OCI-M2 (cell line): ENCODE data around the gene SDHB.

Experiments used
- DNase-seq: peaks from one replicate; lab custom pipeline; 2025; ENCODE audit not compliant: unreplicated experiment; lab: John Stamatoyannopoulos, UW

The SDHB gene

DNA sequence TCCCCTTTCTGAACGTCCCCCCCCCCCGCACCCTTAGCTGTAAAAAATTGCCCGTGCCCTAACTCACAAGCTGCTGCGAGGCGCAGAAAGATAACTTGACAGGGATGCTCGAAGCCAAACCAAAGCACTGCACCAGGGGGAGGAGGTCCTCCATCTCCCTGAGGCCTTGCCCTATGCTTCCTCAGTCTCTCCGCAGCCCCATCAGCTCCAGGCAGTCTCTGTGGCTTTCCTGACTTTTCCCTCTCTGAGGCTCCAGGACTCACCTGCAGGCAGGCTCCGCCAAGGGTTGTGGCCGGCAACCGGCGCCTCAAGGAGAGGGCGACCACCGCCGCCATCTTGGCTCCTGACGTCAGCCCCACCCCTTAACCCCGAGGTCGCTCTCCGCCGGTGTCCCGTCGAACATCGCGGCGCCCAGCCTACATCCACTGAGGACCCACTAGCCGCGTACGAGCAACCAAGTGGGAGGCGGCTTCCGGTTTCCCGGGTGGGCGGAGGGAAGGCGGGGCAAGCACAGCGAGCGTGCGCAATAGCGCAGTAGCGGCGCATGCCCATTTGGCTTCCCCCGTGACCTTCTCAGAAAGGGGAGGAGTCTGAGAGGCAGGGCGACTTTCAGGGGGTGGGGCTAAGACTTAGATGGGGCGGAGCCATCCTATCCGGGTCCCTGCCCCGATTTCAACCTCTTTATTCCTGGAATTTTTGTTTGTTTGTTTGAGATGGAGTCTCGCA lies at the start of gene SDHB:
SDHB (minus strand) TSS at position 348 of the 726 bp plus-strand sequence; CDS start at position 335, 13 bp downstream.
- DNase-seq: peak; percentile 76

DNA sequence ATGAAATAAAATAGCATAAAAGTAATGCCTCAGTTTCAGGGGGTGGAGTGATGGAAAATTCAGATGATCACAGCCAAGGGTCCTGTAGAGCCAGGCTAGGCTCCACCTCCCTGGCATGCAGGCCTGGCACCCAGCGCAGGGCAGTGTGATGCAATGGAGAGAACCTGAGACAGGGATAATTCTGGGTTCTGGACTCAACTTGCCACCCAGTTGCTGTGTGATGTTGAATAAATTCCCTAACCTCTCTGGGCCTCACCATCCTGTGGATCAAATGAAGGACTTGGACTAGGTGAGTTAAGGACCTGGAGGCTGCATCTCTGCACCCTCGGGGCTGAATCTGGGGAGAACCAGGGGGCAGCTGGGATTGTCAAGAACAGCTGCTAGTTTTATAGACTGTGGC lies 48.4 kb upstream of the SDHB start:
- DNase-seq: no peak

DNA sequence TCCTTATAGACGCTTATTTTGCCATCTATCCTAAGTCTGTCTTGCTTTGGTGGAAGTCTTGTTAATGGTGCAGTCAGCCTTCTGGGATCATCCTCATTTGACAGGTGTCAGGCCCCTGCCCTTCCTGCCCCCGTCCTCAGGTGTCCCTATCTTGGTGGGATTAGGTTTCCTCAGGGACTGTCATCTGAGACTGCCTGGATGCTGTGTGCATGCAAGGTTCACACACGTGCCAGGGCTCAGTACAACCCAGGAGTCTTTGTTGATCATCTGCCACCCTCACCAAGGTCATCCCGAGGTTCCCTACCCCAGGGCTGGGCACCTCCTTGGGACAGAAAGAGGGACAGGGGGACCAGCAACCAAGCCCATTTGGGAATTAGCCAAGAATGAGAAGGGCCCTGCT lies 47.4 kb upstream of the SDHB start:
- no peak for DNase-seq

DNA sequence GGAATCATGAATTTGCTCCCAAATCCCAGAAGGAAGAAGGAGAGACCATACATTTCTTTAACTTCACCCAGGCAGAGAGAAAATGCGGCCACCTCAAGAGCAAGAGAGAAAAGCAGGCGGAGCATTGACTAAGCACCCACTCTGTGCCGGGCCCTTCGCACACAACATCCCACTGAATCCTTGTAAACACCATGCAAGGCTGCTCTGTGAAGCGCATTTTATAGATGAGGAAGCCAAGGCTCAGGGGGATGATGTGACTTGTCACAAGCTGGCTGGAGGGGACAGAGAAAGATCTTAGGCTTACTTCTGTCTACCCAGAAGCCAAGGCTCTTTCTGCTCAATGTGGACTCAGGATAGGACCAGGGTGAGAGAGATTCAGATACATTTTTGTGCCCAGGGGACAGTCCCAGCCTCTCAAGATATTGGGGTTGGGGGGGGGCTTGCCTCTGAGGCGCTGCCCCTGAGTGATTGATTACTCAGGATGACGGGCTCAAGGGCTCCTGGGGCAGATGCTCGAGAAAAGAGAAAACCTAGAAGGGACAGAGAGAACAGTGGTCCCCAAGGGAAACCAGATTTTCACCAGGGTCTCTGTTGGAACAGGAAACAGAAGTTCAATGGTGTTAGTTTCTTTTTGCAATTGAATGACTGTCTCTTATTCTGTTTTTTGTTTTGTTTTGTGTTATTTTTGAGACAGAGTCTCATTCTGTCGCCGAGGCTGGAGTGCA lies 45.9 kb upstream of the SDHB start:
- no peak for DNase-seq

DNA sequence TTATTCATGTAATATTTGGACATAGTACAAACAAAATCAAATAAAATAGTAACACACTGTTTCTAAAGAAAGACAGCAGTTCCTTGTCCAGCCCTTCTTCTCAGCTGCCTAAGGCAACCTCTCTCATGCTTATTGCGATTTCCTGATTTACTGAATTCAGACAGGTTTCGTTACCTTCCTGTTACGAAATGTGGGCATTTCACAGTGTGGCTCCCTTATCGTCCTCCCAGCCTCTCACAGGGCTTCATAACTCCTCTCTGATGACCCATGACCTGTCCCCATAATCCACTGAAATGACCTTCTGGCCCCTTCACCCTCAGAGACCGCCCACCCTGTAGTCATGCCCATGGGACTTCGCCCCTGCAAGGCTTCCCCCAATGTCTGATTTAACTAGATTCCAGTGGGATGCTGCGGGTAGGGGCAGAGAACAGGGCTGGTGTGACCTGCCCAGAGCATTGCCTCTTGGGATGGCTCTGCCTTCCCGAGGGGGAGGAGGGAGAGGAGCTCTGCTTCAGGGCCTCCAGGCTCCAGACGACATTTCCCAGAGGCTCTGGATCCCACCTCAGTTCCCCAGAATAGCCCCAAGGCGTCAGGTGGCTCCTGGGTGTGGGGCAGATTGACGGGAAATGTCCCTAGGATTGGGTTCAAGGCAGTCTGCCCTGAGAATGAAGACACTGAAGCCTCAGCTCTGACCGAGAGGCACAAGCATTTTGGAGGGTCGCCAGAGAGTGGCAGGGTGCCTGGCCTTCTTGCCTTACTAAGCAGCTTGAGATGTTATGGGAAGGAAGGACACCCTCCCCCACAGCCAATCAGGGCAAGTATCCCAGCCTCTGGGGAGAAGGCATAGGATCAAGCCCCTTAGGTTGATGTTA lies 44.9 kb upstream of the SDHB start:
- DNase-seq: no peak

DNA sequence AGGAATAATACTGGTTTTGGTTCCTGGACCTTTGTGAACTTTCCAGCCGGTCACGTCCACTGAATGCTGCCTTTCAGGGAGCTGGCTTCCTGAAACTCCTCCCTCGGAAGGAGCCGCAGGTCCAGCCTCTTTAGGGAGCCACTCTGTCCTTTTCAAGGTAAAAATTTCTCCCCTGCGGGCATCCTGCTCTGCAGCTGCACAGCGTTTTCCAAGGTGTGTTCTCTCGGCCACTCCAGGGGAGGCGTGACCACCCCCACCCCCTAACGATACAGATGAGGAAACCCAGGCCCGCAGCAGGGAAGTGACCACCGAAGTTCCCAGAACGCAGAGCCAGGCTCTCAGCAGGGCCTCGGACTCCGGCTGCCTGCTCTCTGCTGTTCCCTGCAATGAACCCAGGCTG lies 44.0 kb upstream of the SDHB start:
- DNase-seq: no peak

DNA sequence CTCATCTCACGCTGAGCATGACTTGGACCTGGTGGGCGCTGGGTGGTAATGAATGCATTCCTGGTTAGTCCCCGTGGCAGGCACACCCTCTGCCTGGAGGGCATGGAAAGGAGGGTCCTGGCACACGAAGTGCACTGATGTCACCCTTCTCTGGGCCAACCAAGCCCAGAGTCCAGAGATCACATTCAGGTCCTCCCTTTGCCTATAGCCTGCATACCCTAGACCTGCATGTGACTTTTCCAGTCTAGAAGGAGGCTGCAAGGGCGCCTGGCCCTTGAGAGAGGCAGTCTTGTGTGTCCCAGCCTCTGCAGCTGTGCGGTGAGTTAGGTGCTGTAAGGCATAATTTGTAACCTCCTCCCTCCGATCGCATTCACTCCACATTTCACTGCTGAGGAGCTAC lies 43.3 kb upstream of the SDHB start:
- DNase-seq: no peak

DNA sequence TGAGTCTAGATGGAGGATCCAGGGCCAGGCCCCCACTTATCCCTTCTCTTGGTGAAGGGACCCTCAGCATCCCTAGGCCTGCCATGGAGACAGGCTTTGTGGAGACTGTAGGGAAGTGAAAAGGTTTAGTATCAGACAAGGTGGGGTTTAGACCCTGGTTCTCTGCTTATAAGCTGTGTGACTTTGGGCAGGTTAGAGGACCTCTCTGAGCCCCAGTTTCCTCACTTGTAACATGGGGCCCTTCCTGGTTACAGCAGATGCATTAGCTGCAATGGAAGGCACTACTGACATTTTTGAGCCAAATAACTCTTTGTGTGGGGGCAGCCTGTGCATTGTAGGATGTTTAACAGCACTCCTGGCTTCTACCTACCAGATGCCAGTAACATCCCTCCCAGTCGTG lies 42.8 kb upstream of the SDHB start:
- no peak for DNase-seq

DNA sequence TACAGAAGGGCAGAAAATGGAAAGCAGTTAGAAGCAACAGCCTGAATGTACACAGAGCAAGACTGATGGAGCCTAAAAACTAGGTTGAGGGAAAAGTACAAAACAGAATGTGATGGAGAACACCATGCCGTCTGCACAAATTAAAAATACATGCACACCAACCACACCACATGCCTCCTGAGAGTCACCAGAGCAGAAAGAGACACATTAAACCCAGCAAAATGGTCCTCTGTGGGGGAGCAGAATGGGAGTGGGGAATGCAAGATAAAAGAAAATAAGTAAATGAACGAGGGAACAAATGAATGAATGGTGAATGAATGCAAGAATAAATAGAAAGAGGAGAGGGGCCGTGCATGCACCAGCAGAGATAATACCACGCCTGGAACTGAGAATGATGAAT lies 41.3 kb upstream of the SDHB start:
- DNase-seq: no peak

DNA sequence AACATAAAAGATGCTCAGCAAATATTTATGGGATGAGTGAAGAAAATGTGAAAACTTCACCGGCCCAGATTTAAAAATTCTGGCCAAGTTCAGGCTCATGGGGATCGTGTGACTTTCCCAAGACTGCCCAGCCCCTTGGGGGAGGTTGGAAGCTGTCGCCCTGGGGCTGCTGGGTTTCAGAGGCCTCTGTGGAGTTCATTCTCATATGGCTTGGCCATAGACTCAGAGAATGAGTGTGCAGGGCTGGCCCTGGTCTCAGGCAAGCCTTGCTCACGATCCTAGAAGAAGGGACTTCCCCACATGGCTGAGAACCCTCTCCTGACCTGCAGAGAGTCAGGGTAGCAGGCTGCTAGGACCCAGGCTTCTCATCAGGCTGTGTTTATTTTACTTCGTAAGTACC lies 40.8 kb upstream of the SDHB start:
- DNase-seq: no peak

DNA sequence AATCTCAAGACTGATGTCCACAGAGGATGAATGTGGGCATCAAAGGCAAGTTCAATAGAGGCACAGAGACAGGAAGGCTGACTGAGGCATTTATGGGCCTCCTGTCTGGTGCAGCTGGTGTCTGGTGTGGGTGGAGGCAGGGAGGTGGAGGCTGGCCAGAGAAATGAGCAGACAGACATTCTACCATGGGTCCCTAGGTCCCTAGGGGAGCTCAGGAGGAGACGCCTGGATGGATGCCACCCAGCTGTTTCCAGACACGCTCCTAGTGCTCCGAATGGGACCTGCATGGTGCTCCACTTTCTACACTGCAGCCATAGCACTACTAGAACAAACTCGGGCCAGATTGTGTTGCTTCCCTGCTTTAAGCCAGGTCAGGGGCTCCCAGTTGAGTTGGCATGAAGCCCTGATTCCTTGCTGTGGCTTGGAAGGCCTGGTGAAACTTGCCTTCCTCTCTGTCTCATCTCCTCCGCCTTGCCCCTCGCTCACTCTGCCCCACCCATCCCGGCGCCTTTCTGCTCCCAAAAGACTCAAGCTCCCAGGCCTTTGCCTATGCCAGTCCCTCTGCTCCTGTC lies 40.1 kb upstream of the SDHB start:
- DNase-seq: no peak

DNA sequence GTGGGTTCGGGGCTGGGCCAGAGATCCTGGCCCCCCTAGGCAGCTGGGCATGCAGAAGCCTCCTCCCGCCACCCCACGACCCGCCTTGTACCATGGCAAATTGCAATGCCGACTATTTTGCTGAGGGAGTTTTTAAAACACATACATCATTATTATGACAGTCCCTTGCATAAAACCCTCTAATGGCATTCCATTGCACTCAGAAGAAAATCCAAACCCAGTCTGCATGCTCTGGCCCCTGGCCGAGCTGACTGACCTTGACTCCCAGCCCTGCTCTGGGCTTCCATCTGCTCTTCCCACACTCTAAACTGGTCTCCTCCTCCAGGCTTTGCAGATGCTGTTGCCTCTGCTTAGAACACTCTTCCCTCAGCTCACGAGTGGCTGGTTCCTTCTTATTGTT lies 37.4 kb upstream of the SDHB start:
- DNase-seq: no peak

DNA sequence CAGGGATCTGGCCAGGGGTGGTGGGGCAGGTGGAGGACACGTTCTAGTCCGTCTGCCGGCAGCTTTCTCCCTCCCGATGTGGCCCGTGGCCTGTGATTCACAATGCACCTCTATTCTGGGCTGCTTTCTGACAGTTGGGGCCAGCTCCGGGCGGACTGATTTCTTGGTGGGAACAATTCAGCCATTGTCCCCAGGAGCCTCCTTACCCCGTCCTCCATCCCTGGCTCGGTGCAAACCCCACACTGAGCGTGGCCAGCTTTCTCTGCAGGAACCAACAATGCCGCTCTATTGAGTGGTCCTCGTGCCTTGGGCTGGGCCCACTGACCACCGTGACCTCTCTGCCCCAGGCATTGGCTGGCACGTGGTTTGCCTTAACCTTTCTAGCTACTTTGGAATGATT lies 35.7 kb upstream of the SDHB start:
- DNase-seq: no peak

DNA sequence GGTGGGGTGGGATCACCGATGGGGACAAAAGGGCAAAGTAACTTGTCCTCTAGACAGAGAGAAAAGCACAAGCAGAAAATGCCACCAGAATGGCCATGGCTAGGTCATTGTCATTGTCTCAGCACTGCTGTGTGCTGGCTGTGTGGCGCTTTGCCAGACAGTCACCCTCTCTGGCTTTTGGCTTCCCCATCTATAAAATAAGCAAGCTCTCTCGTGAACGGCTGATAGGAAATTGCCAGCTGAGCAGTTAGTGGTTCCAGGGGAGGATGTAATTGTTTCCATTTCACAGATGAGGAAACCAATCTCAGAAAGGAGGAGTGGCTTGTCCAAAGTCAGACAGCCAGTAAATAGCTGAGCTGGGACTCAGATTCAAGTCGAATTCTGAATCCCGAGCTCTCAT lies 32.9 kb upstream of the SDHB start:
- DNase-seq: no peak

DNA sequence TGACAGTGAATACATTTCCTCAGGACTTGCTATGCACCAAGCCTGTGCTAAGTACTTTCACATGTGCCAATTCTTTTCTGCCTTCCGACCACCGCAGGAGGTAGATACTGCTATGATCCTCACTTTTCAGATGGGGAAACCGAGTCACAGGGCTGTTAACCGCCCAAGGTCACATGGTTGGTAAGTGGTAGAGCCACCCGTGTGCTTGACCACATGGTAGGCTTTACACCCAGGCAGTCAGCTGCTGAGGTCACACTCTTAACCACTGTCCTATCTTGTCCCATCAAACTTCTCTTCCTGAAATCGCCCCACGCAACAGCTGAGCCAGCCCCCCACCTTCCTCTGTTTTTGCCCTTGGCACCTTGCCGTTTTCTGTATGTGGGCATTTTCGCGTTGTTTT lies 31.0 kb upstream of the SDHB start:
- DNase-seq: no peak

DNA sequence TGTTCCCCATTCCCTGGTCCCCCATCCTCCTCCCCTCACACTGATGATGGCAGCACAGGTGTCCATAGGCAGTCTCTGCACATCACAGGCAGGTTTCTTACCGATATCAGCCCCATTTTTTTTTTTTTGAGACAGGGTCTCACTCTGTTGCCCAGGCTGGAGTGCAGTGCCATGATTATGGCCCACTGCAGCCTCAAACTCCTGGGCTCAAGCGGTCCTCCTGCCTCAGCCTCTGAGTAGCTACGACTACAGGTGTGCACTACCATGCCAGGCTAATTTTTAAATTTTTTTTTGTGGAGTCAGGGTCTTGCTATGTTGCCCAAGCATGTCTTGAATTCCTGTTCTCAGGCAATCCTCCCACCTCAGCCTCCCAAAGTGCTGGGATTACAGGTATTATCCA lies 28.9 kb upstream of the SDHB start:
- no peak for DNase-seq

DNA sequence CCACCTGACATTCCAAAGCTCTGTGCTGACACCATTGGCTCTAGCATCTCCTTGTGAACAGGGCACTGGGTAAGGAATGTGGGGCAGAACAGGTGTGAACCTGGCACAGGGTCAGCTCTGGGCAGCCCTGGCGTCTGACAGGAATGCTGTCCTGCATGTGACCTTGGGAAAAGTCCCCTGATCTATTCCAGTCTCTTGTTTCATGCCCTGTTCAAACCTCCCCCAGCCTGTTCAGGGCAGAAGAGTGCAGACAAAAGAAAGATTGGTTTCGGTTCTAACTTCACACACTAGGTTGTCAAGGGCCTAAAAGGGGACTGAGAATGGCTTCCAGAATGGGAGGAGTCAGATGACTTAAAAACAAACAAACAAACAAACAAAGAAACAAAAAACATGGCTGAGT lies 27.6 kb upstream of the SDHB start:
- no peak for DNase-seq

DNA sequence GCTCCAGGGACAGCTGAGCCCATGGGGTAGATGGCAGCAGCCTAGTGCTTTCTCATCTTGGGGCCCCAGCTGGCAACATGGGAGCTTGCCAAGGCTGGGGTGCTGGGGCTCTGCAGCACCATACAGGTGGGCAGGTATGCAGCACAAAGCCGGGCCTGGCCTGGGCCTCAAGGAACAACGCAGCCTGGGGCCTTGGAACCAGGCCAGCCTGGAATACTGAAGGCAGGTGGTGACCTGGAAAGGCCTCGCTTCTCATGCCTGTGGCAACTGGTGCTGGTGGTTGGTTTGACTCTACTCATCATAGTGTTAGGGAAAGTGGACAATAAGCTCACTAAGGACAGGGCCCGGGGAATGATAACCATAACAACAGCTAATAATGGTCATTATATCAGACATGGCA lies 27.0 kb upstream of the SDHB start:
- DNase-seq: no peak

DNA sequence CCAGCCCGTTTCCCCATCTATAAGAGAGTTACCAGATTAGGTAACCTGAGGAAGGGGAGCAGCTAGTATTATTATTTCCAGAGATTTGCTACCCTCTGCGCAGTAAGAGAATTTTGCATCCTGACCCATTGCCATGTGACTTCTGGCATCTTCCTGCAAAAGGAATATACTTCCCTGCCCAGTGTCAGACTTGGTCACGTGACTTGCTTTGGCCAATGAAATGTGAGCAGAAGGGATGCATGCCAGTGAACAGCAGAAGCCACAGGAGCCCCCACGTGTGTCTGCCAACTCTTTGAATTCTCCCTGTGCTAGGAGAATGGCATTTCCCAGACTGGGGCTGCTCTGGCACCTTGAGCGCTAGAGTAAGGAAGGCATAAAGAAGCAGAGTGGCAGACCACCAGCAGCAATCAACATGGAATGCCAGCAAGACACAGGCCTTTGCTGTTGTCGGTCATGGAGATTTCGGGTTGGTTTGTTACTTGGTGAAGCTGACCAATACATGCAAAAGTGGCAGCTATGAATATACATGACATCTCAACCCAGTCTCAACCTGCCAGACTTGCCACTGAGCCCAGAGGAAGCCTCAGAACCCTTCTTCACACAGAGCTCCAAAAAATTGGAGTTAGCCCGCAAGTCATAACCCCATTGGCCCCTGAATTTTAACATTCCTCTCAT lies 26.4 kb upstream of the SDHB start:
- DNase-seq: no peak

DNA sequence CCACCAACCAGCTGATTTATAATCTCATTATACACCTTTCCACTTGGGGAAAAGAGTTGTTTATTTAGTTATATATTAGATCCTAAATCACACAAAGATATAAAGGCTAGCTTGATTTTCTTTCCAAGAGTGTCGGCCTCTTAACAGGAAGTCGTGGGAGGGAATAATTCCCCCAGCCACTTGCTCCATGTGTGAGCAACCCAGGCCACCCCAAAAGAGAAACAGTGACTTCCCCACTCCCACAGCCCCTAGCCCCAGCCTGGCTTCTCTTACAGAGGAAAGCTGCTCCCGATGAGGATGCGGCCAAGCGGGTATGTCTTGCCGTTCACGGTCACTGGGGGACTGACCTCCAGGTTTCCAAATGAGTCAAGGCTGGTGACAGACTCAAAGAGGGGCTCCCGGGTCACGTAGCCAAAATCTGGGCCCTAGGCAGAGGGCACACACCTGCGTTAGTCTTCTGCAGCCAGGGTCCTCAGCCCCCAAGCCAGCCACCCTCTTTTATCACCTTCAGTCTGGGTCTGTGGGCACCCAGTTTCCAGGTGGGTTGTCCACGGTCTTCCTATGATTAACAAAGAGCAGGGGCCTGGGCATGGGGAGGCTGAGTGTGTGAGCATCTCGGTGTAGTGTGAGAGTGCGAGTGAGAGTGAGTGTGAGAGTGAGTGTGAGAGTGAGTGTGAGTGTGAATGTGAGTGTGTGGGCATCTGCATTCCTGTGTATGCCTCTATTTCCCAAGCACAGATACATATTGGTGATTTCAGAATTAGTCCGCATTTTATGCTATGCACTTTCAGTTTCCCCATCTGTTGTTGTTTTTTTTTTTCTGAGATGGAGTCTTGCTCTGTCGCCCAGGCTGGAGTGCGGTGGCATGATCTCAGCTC lies 25.4 kb upstream of the SDHB start:
- DNase-seq: no peak
